HG02623 (cell line): ENCODE results near the gene EVI5.

Experiments
- ATAC-seq: cut with Tn5 transposase; IDR thresholded peaks from one replicate; pipeline ENCODE4 v1.9.1; 2021; ENCODE audit warnings: moderate library complexity; ENCODE audit not compliant: unreplicated experiment

EVI5 gene

DNA sequence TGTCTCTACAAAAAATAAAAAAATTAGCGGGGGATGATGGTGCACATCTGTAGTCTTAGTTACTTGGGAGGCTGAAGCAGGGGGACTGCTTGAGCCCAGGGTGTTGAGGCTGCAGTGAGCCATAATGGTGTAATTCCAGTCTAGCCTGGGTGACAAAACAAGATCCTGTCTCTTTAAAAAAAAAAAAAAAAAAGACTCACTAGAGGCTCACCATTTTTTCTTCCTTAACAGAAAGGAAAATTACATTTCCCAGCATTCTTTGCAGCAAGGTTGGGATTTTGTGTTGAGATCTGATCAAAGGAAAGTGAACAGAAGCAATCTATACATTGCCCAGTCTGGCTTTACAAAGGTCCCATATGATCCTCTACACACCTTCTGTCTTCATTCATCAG is 319.7 kb downstream of the EVI5 start:
- ATAC-seq = no peak

DNA sequence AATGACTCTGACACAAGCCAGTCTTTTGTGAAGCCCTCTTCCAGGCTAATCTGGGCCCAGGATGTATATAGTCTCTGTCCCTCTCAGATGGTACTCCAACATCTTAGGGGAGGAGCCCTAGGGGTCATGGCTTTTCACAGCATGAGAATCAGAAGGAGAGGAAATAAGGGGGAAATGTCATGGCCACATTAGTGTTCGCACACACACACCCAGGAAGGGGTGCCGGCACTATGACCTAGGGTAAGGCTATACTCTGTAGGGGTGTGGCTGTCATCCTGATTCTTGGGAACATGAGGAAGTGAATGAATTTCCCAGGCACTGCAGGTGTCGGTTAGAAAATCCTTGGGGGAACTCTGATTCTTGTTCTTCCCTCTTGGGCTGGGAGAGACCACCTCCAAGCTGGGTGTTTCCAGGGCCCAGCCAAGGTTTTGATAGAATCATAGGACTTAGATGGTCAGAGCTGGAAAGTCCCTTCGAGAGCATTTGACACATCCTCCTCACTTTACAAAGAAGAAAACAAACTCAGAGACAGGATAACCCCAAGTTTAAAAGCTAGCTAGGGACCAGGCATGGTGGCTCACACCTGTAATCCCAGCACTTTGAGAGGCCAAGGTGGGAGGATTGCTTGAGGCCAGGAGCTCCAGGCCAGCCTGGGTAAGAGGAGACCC is 320.2 kb downstream of the EVI5 start:
- no peak for ATAC-seq

DNA sequence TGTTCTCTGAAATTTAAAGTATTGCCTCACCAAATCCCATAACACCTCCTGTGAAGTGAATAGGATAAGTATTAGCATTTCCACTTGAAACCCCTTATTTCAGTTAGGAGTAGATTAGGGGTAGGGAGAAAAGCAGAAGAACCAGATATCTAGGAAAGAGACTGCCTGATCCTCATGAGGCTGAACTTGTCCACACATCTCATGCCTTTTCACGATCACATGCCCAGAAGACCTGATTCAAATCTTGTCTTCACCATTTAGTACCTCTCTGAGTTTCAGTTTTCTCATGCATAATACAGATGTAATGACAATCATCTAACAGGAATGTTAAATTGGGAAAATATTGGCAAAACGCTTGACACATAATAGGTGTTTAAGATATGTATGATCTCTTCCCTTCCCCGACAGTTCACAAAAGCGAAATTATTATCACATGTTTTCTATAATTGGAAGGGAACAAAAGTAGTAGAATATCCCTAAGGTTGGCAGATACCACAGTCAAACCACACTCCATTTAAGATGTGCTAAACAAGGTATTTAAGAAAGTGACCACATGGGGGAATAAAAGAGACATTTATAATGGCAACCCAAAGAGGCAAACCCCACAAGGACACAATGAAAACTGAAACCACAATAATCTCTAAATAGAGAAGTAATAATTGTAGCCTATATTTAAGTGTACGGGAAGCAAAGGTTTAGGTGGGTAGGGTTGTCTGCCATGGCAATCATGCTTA is 323.4 kb downstream of the EVI5 start:
- ATAC-seq = peak; percentile 55

DNA sequence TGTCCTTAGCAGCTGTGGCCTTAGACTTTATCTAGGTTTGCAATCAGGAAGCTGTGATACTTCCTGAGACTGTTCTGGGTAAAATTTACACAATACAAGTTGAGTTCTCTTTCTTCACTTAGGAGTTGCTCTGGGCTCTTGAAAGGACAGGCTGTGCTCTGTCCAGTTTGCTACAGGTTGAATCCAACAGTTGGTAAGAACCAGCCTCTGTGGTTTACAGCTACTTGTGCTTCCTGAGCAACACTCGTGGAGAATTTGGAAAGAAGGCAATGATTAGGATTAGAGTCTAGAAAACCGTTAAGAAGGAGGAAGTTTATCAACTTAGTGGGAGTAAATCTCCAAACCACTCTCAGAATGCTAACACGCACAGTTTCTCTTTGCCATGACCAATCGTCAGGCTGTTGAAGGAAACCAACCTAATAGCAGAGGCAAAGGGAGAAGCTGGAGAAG is 325.0 kb downstream of the EVI5 start:
- no peak for ATAC-seq
